NCI-H1436 treated with DMSO at 0.1 percent for 48 hours (cell line): ENCODE data around the gene AMOTL1.
A peak's percentile ranks its signal among the peaks of the same experiment; 100 is the strongest.

Experiments used
- DNase-seq: peaks from one replicate; lab custom pipeline; 2025; lab: John Stamatoyannopoulos, UW

Gene AMOTL1, protein sequence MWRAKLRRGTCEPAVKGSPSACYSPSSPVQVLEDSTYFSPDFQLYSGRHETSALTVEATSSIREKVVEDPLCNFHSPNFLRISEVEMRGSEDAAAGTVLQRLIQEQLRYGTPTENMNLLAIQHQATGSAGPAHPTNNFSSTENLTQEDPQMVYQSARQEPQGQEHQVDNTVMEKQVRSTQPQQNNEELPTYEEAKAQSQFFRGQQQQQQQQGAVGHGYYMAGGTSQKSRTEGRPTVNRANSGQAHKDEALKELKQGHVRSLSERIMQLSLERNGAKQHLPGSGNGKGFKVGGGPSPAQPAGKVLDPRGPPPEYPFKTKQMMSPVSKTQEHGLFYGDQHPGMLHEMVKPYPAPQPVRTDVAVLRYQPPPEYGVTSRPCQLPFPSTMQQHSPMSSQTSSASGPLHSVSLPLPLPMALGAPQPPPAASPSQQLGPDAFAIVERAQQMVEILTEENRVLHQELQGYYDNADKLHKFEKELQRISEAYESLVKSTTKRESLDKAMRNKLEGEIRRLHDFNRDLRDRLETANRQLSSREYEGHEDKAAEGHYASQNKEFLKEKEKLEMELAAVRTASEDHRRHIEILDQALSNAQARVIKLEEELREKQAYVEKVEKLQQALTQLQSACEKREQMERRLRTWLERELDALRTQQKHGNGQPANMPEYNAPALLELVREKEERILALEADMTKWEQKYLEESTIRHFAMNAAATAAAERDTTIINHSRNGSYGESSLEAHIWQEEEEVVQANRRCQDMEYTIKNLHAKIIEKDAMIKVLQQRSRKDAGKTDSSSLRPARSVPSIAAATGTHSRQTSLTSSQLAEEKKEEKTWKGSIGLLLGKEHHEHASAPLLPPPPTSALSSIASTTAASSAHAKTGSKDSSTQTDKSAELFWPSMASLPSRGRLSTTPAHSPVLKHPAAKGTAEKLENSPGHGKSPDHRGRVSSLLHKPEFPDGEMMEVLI

DNA sequence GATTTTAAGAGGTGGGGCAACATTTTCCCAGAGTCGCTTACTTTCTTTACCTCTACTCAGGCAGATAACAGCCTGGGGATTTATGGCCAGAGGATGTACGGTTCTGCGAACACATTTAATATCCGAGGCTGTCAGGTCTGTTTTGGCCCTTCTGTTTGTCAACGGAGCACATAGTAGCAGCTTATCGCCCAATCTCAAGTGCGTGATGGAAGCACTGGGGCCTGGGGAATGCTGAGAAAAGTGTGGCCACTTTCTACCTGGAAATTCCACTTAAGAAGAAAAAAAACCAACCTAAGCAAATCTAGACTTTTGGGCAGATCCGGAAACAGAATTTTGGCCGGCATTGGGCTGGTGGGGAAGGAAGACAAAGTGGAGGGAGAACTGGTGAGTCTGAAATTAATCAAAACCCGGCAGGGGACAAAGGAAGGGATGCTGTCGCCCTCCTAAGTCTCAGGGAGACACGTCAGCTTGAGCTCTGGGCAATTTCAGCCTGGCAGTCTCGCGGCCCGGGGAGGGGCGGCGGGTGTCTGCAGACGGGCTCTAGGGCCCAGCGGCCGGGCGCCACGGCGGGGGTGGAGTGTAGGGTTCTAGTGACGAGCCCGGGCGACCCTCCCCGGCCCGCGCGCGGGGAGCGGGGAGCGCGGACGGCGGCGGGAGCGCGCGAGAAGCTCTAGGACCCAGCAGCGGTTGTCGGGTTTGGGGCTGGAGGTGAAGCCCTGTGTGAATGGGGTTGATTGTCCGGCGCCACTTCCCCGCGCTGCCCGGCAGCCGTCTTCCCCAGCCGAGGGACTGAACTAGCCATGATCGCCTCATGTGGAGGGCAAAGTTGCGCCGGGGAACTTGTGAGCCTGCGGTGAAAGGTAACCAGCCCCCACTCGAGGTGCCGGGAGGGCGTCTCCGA lies at the start of gene AMOTL1:
AMOTL1 (plus strand) TSS at position 656 of the 901 bp plus-strand sequence; CDS start at position 812, 156 bp downstream.
- peak; percentile 89 for DNase-seq

DNA sequence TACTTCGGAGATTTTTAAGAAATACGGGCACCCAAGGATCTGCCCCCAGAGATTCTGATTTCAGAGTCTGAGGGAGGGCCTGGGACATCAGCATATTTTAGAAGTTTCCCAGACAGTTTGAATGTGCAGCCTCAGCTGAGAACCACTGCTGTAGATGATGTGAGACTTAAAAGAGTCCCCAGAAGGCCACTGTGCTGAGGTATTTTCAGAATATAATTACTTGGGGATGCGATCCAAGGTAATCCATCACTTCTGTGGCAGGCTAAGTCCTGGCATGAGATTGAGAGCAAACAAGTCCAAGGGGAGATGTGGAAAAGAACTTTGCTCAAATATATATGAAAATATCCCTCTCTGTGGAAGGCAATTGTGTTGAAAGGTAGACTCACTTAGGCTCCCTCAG lies 48.3 kb upstream of the AMOTL1 start:
- DNase-seq, result no peak

DNA sequence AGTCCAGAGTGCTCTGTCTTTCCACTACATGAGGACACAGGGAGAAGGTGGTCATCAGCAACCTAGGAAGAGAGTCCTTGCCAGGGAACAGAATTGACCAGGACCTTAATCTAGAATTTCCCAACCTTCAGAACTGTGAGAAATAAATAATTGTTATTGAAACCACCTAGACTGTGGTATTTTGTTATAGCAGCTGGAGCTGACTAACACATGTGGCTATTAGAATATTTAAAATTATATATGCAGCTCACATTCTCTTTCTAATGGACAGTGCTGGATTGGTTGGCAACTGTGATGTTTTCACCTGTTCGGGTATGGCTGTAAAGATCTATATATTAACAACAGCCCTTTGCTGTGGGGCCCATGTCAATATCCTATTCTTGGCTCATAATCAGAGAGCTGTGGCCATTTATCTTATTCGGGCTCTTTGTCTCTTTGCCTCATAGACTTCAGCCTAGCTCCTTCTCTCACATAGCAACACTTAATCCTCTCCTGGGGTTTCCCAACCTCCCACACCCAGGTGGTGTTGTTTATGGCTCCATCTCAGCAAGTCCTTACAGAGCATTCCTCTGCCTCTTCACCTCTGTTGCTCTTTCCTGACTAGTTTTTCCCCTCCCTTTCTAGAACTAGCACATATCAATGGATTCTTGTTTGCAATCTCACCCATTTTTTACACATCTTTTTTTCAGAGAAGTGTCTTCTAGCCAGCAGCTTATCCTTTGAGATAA lies 46.4 kb upstream of the AMOTL1 start:
- DNase-seq, result no peak

DNA sequence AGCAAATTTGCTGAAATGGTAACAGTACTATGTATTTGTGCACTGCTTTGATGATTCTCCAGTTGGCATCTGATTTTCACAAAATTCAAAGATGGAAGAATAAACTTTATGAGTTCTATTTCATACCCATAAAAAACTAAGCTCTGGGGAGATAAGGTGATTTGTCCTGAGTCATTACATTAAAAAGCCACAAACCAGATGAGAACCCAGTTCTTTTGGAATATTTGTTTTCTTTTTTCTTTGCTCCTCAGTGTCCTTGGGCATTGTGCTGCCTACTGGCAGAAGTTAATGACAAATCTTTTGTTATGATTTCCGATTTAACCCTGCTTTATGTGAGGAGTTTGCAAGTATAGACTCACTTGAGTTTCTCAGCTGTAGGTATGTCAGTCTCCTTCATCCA lies 45.4 kb upstream of the AMOTL1 start:
- no peak for DNase-seq

DNA sequence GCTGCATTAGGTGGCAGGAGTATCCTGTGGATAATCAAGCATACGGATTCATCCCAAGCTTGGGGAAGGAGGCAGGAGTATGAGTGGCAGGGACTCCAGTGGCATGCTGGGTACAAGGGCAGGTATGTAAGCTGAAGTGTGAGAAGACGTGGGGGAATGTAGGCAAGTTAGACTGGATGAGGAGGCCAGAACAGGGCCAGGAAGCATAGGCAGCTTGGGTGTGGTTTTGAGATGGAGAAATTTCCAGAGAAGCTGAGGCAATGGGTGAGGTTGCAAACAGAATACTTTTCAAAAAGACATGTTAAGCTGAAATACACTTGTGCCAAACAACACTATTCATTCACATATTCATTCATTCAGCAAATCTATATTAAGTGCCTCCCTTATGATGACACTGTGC lies 43.1 kb upstream of the AMOTL1 start:
- no peak for DNase-seq

DNA sequence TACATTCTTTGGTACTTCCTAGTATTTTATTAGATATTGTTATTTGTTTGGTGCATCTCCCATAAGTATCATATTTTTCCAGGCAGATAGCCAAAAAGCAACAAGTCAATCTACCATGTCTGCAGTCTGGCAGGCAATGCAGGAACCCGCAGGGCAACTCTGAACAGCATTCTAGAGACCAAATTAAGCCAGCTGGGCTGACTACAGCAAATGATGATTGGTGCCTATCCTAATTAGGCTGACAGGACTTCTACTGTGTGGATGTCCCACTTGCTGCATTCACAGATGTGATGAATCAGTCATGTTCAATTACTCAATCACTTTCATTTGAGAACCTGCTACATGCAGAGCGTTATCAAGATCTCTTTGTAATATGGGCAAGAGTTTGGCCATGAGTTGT lies 40.3 kb upstream of the AMOTL1 start:
- DNase-seq, result no peak

DNA sequence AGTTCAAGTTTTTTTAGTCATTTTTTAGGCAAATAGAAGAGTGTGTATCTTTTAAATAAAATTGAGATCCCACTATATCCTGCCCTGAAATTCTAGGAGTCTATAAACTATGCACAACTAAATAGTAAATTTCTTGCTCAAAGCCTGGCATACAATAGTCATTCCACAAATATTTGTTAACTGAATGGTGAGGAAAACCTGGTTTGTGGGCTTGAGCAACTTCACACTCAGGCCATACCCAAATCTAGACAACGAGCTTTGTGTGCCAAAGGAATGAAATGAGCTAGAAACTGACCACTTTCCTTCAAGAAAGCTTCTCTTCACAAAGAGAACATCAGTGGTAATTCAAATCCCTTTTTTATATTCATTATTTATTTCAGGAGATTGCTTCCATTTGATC lies 39.6 kb upstream of the AMOTL1 start:
- no peak for DNase-seq

DNA sequence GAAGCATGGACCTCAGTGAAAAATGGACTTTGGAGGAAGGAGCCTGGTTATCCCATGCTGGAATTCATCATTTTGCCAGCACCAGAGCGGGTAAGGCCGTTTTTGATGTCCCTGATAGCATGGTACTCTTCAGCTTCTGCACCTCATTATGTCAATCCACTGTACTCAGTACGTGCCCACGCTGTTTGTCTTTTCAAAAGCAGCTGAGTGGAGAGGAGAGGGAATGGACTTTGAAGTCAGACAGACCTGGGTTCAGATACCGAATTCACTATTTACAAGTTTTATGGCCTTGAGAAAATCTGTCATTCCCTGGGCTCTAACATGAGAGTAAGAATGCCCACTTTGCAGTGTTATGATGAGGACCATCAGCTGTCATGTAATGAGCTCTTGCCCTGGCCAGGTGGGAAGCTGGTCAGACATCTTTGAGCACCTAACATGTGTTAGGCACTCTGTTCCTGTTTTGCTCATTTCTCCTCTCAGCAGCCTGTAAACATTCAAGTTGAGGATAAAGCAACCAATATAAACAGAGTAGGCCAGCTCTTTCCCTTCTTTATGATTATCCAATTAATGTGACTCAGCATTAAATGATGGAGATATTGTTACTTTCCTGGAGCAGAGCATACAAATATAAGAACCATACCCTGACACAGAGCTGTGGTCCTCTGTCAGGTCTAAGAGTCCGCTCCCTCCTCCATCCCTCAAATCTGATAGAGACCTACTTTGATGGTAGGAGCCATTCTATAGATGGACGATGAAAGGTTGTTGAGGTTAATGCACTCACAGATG lies 39.0 kb upstream of the AMOTL1 start:
- DNase-seq, result no peak

DNA sequence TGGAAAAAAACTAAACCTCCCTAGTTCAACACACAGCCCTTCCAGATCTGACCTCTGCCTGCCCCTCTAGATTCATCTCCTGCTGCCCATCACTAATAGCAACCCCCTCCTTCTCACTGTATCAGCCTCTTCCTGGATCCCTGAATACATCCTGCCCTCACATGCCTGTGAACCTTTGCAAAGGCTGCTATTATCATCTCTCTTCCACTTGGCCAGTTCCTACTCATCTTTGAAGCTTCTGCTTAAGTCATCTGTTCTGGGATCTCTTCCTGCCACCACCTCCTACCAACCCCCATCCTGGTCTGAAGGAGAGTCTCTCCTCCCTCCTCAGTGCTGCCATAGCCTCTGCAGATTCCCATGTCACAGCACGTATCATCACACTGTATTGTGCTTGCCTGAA lies 38.0 kb upstream of the AMOTL1 start:
- no peak for DNase-seq

DNA sequence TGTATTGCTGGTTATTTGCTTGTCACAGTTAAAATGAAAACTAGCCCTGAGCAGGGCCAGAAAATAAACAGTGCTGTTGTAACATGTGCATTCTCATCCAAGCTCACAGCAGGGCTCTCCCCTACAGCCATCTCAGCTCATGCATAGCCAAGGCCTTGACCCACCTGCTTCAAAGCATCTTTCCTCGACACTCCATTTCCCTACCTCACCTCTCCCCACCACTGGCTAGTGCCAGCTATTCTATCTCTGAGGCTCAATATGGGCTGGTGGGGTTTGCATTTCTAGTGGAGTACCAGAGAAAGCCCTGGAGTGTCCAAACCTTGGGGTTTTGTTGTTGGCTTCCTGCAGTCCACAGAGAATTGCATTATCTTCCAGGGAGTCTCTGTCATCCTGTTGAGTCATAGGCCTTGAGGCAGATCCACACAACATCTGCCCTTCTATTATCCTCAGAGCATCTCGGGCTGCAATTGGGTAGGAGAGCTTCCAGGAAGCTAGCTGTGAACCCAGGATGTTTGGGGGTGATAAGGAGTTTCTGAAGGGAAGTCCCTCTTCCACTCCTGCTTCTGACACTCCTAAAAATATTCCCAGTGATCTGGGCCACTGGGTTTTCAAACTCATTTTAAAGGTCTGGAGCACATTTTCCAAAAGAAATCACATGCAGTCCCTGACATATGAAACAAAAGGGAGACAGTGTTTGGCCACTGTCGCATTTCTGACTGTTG lies 36.1 kb upstream of the AMOTL1 start:
- DNase-seq, result no peak

DNA sequence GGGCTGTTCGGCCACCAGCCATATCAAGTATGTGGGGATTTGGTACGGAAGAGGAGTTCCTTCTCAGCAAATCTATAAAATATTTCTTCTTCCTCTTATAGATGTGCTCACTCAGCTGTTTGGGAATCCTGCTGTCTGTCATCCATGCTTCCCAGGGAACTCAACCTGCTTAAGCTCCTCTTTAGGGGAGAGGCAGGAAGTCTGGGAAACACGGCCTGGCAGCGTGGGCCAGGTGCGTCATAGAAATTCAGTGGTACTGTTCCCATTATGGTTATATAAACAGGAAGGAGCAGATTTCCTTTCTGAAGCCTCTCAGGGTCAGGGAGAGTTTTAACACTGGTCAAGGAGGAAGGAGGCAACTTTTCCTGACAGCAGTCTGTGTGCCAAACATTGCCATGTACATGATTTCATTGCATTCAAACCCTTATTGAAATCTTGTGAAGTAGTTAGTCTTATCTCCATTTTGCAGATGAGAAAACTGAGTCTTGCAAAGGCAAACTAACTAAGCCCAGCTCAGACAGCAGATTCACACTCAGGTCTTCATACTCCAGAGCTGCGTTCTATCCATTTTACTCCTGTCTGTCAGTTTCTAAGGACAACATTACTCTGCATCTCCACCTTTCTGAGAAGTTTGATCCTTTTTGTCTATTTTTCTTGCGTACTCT lies 35.4 kb upstream of the AMOTL1 start:
- no peak for DNase-seq

DNA sequence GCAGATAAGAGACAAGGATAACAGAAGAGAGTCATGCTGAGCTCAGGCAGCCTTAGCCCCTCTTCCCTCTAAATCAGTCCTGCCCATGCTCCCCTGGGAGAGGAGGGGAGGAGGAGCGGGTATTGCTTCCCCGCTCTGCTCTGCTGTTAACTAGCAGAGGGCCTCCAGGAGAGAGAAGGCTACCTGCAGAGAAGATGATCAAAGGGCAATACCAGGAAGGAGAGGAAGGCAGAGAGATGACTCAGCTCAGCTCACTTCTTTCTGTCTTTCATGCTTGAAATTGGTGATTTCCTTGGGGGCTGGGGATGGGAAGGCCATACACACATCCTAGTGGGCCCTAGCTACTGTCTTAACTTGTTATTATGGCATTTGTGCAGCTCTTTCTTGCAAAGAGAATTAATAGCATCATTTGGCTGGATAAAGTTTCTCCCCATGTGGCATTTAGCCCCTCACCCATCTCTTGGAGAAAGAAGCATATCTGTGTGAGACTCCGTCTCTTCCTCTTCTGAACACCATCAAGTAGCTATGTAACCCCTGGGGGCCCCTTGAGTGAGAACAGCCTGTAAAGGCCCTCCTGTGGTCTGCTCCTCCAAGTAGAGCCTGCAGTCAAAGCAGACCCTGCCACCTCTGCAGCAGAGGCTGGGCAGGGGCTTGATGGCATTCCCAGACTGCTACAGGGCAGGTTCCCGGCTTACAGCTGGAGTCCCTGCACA lies 33.4 kb upstream of the AMOTL1 start:
- peak; percentile 24 for DNase-seq

DNA sequence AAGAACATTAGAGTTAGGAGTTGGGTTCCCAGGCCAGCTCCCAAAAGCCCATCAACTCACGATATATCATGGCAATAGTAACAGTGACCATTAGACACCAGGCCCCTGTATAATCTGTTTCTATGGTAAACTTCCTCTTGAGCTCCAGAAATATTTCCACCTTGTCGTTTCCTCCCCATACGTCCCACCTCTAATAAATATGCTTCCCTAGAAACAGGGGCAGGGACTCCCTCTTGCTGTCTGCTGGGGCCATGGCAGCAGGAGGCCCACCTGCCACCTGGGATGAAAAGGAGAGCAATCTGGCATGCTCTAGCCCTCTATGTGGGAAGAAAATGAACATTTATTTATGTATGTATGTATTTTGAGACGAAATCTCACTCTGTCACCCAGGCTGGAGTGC lies 32.2 kb upstream of the AMOTL1 start:
- DNase-seq, result no peak

DNA sequence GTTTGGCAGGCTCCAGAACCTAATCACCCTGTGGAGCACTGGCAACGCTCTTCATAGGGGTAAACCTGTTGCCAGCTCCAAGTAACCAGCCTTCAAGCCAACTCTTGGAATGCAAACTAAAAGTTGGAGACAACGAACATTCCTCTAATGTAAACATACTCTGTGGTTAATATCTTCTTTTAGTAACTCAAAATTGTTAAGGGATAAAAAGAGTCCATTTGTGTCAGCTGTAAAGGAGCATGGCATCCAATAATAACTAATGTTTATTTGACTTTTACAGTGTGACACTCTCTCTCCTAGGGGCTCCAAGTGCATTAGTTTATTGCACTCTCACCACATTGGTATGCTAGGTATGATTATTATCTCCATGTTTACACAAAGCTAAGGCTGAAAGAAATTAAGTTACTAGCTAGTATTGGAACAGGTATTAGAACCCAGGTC lies 31.0 kb upstream of the AMOTL1 start:
- DNase-seq, result no peak

DNA sequence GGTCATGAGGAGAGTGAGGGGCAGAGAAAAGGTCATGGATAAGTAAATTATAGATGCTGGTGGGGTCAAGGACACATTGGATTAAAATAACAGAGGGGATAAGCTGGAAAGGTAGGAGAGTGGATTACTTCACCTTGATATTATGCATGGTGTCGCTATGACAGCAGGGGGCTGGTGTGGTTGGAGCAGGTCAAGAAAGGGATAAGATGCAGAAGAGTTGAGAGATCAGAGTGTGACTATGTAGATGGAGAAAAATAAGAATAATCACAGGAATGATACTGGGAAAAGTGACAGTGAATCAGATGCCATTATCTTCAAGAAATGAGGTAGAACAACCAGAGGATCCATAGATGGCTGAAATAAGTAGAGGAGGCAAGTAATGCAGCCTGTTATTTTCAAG lies 29.4 kb upstream of the AMOTL1 start:
- DNase-seq, result no peak

DNA sequence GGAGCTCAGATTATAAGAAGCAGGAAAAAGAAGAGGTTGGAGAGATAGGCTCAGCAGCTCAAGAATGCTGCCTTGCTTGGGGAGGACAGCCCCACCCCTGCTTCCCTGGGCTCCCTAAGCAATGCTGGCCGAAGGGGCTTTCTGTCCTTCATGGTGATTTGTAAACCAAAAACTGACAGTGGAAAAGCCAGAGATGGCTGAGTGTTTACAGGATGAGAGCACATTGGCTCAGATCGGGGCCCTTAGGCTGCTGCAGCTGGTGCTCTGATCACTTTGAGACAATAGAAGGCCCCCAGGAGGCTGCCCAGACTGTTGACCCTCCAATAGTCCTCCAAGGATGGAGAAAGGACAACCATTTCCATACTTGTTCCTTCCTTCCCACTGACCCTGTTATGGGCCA lies 28.8 kb upstream of the AMOTL1 start:
- no peak for DNase-seq

DNA sequence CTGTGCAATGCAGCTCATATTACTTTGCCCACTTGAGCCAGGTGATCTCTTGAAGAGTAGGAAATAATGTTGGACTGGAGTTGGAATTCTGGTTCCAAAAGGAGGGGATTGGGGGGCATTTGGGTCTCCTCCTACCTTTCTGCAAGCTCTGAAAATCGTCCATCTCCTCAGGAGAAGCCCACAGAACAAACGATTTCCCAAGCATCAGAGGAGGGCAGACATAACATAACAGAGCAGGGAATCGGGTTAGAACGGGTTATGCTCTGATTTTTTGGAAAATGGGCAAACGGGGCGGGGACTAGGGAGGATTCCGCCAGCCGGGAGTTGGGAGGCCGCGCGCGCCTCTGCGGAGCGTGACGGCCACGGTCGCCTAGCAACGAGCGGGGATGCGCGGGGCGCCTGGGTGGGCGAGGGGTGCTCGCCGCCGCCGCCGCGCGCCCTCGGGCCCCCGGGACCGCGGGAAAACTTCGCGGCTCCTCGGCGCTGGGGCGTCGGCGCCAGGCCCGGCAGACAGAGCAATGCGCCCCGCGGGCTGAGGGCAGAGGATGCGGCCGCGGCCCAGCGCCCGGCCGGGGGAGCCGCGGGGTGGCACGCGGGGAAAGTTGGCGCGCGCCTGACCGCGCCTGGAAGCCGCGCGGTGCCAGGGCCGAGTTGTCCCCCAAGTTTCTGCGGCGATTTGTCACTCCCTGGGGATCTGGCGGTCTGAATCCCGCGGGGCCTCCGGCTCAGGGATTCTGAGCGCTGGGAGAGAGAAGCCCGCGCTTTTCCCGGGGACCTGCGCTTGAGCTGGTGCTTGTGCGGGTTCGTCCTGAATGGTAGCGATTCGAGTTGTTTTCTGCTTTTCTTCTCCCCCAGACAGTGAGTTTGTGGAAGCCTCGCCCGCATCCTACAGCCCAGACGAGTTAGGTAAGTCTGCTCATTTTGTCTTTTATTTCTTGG lies 27.8 kb upstream of the AMOTL1 start:
- DNase-seq, result peak; percentile 17
